GM23338 (cell line): ENCODE data around the gene AP2M1. TPM values are rescaled to one million over a fixed set of nuclear protein-coding genes. Genes with fewer than 3 reads are reported as not detected.

ENCODE experiments used
- ATAC-seq: fragments of 200-7000 bp; cut with Tn5 transposase; 3 replicates; pipeline ENCODE4 v1.9.1; 2020
- DNase-seq: peaks from one replicate; pipeline ENCODE4 v3.0.0-alpha.2; 2015; ENCODE audit warnings: low spot score
- H2AFZ ChIP-seq: fragments of 200-600 bp; sonication (generic); 2 replicates; pipeline ENCODE4 v1.8.0; 2016; ENCODE audit warnings: antibody characterized with exemption, mild to moderate bottlenecking, moderate library complexity
- H3F3A ChIP-seq: fragments of 200-600 bp; sonication (generic); replicated peaks from 2 replicates; pipeline ENCODE4 v1.8.0; 2017; ENCODE audit warnings: antibody characterized with exemption, mixed run types, low read depth
- H3K27ac ChIP-seq: fragments of 200-600 bp; sonication (generic); 2 replicates; pipeline ENCODE4 v1.6.1; 2016; ENCODE audit warnings: low read depth
- H3K27me3 ChIP-seq: fragments of 200-600 bp; sonication (generic); 2 replicates; pipeline ENCODE4 v1.8.0; 2016; ENCODE audit warnings: mild to moderate bottlenecking, mixed run types, moderate library complexity; ENCODE audit not compliant: insufficient read depth
- H3K36me3 ChIP-seq: fragments of 200-600 bp; sonication (generic); 2 replicates; pipeline ENCODE4 v1.8.0; 2016; ENCODE audit warnings: mild to moderate bottlenecking; ENCODE audit not compliant: insufficient read depth
- H3K4me1 ChIP-seq: fragments of 200-600 bp; sonication (generic); 2 replicates; pipeline ENCODE4 v1.8.0; 2016; ENCODE audit warnings: mild to moderate bottlenecking, moderate library complexity; ENCODE audit not compliant: insufficient read depth
- H3K4me2 ChIP-seq: fragments of 200-600 bp; sonication (generic); 2 replicates; pipeline ENCODE4 v1.7.1; 2017; ENCODE audit warnings: mixed run types
- H3K4me3 ChIP-seq: fragments of 200-600 bp; sonication (generic); 2 replicates; pipeline ENCODE4 v1.6.1; 2016; ENCODE audit warnings: mixed run types
- H3K79me2 ChIP-seq: fragments of 200-600 bp; sonication (generic); replicated peaks from 2 replicates; pipeline ENCODE4 v1.8.0; 2017; ENCODE audit warnings: mild to moderate bottlenecking; ENCODE audit not compliant: insufficient read depth
- H3K9me2 ChIP-seq: fragments of 200-600 bp; sonication (generic); 2 replicates; pipeline ENCODE4 v1.8.0; 2017; ENCODE audit not compliant: insufficient read depth
- H4K20me1 ChIP-seq: fragments of 200-600 bp; sonication (generic); replicated peaks from 2 replicates; pipeline ENCODE4 v1.8.0; 2017; ENCODE audit warnings: mild to moderate bottlenecking; ENCODE audit not compliant: insufficient read depth
- H3K27ac Mint-ChIP-seq: 2 replicates; pipeline ENCODE4 v1.8.0; 2020; ENCODE audit warnings: inconsistent platforms, mild to moderate bottlenecking, moderate library complexity, mixed read lengths
- H3K27me3 Mint-ChIP-seq: 3 replicates; pipeline ENCODE4 v1.8.0; 2022; ENCODE audit warnings: low read depth, mild to moderate bottlenecking, moderate library complexity, mixed read lengths, inconsistent platforms; ENCODE audit not compliant: insufficient read depth, poor library complexity
- H3K36me3 Mint-ChIP-seq: 3 replicates; pipeline ENCODE4 v1.8.0; 2021; ENCODE audit warnings: low read depth, mild to moderate bottlenecking, inconsistent platforms, moderate library complexity, mixed read lengths
- H3K4me1 Mint-ChIP-seq: 3 replicates; pipeline ENCODE4 v1.8.0; 2020; ENCODE audit warnings: mild to moderate bottlenecking, inconsistent platforms, mixed read lengths
- H3K4me3 Mint-ChIP-seq: 3 replicates; pipeline ENCODE4 v1.8.0; 2021; ENCODE audit warnings: moderate library complexity, mild to moderate bottlenecking, inconsistent platforms, mixed read lengths
- H3K9me3 Mint-ChIP-seq: 3 replicates; pipeline ENCODE4 v1.8.0; 2020; ENCODE audit warnings: moderate library complexity, mild to moderate bottlenecking, inconsistent platforms, mixed read lengths
- CTCF ChIP-seq, 2 experiments: fragments of 200-600 bp in 1 of 2; sonication (generic) in 1 of 2; conservative IDR thresholded peaks; 2 replicates each; pipeline versions ENCODE4 v1.5.1 to v1.6.1; 2016 to 2017; ENCODE audit warnings: antibody characterized with exemption in 2 of 2, low read depth in 2 of 2, mild to moderate bottlenecking in 2 of 2, moderate library complexity in 1 of 2
- STAT1 ChIP-seq: IDR thresholded peaks from one replicate; pipeline ENCODE4 v1.6.1; 2016; ENCODE audit warnings: antibody characterized with exemption; ENCODE audit not compliant: unreplicated experiment
- polyA plus RNA-seq: library from polyadenylated mRNA; unstranded; fragments of >200 nt; fragmentation: Nextera tagmentation; extraction: Ambion mirVana; gene quantifications from 2 replicates; pipeline ENCODE4 v1.2.1, GENCODE V29; 2016
- total RNA-seq: library from RNA; depleted of rRNA; stranded (reverse); fragments of >200 nt; shearing (Covaris generic); gene quantifications from 2 replicates; pipeline ENCODE4 v1.2.3, GENCODE V29; 2014
- TF ChIP-seq, protein P1 (sequence below): fragments of 250-450 bp; sonication (Bioruptor Pico); IDR thresholded peaks from 2 replicates; pipeline ENCODE4 v1.5.0; 2020; ENCODE audit warnings: mild to moderate bottlenecking, moderate library complexity

The AP2M1 gene
- total and polyA plus RNA-seq, 2 experiments from 2014 or later: 215 to 305 TPM

GRCh38 chr3:184223946-184224345 lies 49.3 kb downstream of the AP2M1 start:
- DNase-seq: no peak
- ATAC-seq: no peak
- Mint-ChIP-seq H3K4me1 (no peaks in the 10 kb centered on the region; the same call in 1 of the 3 replicates), H3K36me3 (no peaks in the 10 kb centered on the region), H3K27me3 (peaks cover 18% of the 10 kb centered on the region), H3K9me3 (no peaks in the 10 kb centered on the region), H3K27ac (no peak overlapping the region), H3K4me3 (no peak overlapping the region)
- TF ChIP-seq CTCF (conservative IDR thresholded peaks at IDR 0.05; ENCODE audit: low read depth in 2 of 2): no peak
- H3K9me2 ChIP-seq: no peaks in the 10 kb centered on the region
- no peak overlapping the region for H2AFZ ChIP-seq
- no peak overlapping the region for H3K4me2 ChIP-seq
- H3K27ac ChIP-seq: no peak overlapping the region
- no peaks in the 10 kb centered on the region for H3F3A ChIP-seq
- H3K4me1 ChIP-seq: no peaks in the 10 kb centered on the region
- no peaks in the 10 kb centered on the region for H3K36me3 ChIP-seq
- no peaks in the 10 kb centered on the region for H3K79me2 ChIP-seq
- 0 out of 2 replicates have a peak, but pooled peaks cover 4% of the 10 kb centered on the region for H4K20me1 ChIP-seq
- no peak overlapping the region for H3K4me3 ChIP-seq
- peaks cover 32% of the 10 kb centered on the region for H3K27me3 ChIP-seq

GRCh38 chr3:184227481-184227935 lies 52.9 kb downstream of the AP2M1 start:
- DNase-seq: peak; percentile 72
- Histone ChIP-seq H3K4me2 (no peak overlapping the region), H3K36me3 (no peaks in the 10 kb centered on the region), H4K20me1 (0 out of 2 replicates have a peak, but pooled peaks cover 6% of the 10 kb centered on the region), H3K27me3 (peaks cover 66% of the 10 kb centered on the region), H2AFZ (no peak overlapping the region), H3K4me3 (no peak overlapping the region), H3K27ac (no peak overlapping the region), H3K4me1 (no peaks in the 10 kb centered on the region), H3K9me2 (no peaks in the 10 kb centered on the region), H3K79me2 (no peaks in the 10 kb centered on the region), H3F3A (no peaks in the 10 kb centered on the region)
- ATAC-seq: peak; percentile 42
- Mint-ChIP-seq H3K4me1 (peaks cover 5% of the 10 kb centered on the region), H3K9me3 (no peaks in the 10 kb centered on the region), H3K4me3 (no peak overlapping the region), H3K27ac (no peak overlapping the region), H3K36me3 (no peaks in the 10 kb centered on the region; the same call in 2 of the 3 replicates), H3K27me3 (peaks cover 46% of the 10 kb centered on the region)
- peak; percentile 82 to 91 for TF ChIP-seq CTCF (conservative IDR thresholded peaks at IDR 0.05; ENCODE audit: low read depth in 2 of 2)
- no peak for TF ChIP-seq STAT1

DNA sequence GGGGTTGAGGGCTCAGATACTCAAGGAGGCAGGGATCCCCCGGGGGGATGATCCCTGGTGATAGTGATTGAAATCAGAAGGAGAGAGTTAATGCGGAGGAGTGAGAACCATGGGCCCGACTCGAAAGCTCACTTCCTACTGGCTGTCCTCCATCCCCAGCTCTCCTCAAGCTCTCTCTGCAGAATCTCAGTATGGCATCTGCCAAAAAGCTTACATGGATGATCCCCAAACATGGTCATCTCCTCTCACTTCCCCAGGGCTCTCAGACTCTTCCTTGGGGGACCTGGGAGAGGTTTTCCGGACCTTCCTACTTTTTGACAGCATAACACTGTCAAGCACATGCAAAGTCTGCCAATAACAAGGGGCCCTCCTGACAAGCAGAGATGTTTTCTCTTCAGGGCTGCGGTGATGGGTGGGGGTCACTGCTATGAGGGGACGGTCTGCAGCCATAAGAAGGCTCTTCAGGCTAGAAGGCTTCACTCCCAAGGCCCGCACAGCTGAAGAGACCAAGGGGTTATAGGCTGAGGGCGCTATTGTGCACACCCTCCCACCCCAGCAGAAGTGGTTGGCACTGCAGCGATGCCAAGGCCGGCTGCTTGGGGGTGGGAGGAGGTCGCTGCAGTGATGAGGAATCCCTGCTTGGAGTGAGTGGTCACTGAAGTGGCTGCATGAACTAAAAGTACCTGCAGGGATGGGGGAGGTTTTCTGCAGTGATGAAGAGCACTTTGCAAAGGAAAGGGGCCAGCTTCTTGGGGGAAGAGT lies 53.9 kb downstream of the AP2M1 start:
- Histone ChIP-seq H3K4me2 (peak overlapping the region; percentile 90), H3K9me2 (no peaks in the 10 kb centered on the region), H3F3A (no peaks in the 10 kb centered on the region), H3K4me1 (no peaks in the 10 kb centered on the region), H3K36me3 (no peaks in the 10 kb centered on the region), H3K27me3 (peaks cover 76% of the 10 kb centered on the region), H2AFZ (no peak overlapping the region; the same call in 1 of the 2 replicates), H3K4me3 (peak overlapping the region; percentile 63), H4K20me1 (0 out of 2 replicates have a peak, but pooled peaks cover 6% of the 10 kb centered on the region), H3K27ac (no peak overlapping the region), H3K79me2 (no peaks in the 10 kb centered on the region)
- H3K27ac Mint-ChIP-seq: no peak overlapping the region
- ATAC-seq: no peak
- H3K36me3 Mint-ChIP-seq: no peaks in the 10 kb centered on the region; the same call in 2 of the 3 replicates
- H3K27me3 Mint-ChIP-seq: peaks cover 53% of the 10 kb centered on the region
- DNase-seq: no peak
- H3K4me1 Mint-ChIP-seq: peaks cover 5% of the 10 kb centered on the region
- peak overlapping the region; percentile 63 for H3K4me3 Mint-ChIP-seq
- H3K9me3 Mint-ChIP-seq: no peaks in the 10 kb centered on the region; the same call in 2 of the 3 replicates
- TF ChIP-seq, protein P1, sequence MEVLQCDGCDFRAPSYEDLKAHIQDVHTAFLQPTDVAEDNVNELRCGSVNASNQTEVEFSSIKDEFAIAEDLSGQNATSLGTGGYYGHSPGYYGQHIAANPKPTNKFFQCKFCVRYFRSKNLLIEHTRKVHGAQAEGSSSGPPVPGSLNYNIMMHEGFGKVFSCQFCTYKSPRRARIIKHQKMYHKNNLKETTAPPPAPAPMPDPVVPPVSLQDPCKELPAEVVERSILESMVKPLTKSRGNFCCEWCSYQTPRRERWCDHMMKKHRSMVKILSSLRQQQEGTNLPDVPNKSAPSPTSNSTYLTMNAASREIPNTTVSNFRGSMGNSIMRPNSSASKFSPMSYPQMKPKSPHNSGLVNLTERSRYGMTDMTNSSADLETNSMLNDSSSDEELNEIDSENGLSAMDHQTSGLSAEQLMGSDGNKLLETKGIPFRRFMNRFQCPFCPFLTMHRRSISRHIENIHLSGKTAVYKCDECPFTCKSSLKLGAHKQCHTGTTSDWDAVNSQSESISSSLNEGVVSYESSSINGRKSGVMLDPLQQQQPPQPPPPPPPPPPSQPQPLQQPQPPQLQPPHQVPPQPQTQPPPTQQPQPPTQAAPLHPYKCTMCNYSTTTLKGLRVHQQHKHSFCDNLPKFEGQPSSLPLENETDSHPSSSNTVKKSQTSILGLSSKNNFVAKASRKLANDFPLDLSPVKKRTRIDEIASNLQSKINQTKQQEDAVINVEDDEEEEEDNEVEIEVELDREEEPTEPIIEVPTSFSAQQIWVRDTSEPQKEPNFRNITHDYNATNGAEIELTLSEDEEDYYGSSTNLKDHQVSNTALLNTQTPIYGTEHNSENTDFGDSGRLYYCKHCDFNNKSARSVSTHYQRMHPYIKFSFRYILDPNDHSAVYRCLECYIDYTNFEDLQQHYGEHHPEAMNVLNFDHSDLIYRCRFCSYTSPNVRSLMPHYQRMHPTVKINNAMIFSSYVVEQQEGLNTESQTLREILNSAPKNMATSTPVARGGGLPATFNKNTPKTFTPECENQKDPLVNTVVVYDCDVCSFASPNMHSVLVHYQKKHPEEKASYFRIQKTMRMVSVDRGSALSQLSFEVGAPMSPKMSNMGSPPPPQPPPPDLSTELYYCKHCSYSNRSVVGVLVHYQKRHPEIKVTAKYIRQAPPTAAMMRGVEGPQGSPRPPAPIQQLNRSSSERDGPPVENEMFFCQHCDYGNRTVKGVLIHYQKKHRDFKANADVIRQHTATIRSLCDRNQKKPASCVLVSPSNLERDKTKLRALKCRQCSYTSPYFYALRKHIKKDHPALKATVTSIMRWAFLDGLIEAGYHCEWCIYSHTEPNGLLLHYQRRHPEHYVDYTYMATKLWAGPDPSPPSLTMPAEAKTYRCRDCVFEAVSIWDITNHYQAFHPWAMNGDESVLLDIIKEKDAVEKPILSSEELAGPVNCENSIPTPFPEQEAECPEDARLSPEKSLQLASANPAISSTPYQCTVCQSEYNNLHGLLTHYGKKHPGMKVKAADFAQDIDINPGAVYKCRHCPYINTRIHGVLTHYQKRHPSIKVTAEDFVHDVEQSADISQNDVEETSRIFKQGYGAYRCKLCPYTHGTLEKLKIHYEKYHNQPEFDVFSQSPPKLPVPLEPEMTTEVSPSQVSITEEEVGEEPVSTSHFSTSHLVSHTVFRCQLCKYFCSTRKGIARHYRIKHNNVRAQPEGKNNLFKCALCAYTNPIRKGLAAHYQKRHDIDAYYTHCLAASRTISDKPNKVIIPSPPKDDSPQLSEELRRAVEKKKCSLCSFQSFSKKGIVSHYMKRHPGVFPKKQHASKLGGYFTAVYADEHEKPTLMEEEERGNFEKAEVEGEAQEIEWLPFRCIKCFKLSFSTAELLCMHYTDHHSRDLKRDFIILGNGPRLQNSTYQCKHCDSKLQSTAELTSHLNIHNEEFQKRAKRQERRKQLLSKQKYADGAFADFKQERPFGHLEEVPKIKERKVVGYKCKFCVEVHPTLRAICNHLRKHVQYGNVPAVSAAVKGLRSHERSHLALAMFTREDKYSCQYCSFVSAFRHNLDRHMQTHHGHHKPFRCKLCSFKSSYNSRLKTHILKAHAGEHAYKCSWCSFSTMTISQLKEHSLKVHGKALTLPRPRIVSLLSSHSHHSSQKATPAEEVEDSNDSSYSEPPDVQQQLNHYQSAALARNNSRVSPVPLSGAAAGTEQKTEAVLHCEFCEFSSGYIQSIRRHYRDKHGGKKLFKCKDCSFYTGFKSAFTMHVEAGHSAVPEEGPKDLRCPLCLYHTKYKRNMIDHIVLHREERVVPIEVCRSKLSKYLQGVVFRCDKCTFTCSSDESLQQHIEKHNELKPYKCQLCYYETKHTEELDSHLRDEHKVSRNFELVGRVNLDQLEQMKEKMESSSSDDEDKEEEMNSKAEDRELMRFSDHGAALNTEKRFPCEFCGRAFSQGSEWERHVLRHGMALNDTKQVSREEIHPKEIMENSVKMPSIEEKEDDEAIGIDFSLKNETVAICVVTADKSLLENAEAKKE (CRISPR knock-in tag): no peak
